ES-I3 (cell line): ENCODE results near the gene CTNNBL1.
"Not testable (repeated sequence)": the region's sequence is repeated elsewhere in the genome, so short reads cannot be mapped to it uniquely, and the experiment has no call there.

Experiments
- H3K36me3 ChIP-seq: 2 replicates; pipeline ENCODE4 v1.6.1; 2013; ENCODE audit warnings: mild to moderate bottlenecking, low read length, control low read depth, moderate library complexity; ENCODE audit not compliant: insufficient read depth
- H3K4me1 ChIP-seq: 2 replicates; pipeline ENCODE4 v1.6.1; 2013; ENCODE audit warnings: mild to moderate bottlenecking, control low read depth, low read length; ENCODE audit not compliant: insufficient read depth
- H3K9ac ChIP-seq: 2 replicates; pipeline ENCODE4 v1.6.1; 2013; ENCODE audit warnings: low read depth, mild to moderate bottlenecking, low read length, moderate library complexity
- H3K9me3 ChIP-seq: 2 replicates; pipeline ENCODE4 v1.6.1; 2013; ENCODE audit warnings: mild to moderate bottlenecking, low read length, moderate library complexity; ENCODE audit not compliant: control insufficient read depth, insufficient read depth

The CTNNBL1 gene

DNA sequence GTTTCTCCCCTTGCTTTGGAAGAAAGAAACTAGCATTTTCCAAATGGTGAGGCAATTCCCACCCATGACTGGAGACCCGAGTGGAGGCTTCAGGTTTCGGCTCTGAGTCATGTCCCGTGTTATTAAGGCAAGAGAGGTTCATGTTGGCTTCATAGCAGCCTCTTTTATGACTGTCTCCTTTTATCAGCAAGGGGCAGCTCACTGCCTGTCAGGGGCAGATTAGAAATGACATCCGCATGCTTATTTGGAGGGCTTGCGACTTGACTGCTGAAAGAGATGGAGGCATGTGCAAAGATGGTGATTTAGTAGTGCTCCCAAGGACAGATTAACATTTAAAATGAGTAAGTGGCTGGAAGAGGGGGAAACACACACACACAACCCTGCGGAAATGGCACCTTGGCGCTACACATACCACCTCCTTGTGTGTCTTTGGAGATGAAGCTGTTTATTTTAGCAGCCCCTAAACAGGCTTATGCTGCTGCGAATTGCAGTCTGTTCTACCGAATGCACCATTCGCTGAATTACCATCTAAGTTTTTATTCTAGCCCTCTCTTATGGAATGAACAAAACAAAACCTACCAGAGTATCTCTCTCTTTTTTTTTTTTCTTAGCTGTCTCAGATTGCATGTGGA lies 157.0 kb downstream of the CTNNBL1 start:
- H3K9me3 ChIP-seq = no peaks in the 10 kb centered on the region
- H3K36me3 ChIP-seq = peaks cover 10% of the 10 kb centered on the region
- H3K4me1 ChIP-seq = peaks cover 15% of the 10 kb centered on the region
- H3K9ac ChIP-seq = no peak overlapping the region

DNA sequence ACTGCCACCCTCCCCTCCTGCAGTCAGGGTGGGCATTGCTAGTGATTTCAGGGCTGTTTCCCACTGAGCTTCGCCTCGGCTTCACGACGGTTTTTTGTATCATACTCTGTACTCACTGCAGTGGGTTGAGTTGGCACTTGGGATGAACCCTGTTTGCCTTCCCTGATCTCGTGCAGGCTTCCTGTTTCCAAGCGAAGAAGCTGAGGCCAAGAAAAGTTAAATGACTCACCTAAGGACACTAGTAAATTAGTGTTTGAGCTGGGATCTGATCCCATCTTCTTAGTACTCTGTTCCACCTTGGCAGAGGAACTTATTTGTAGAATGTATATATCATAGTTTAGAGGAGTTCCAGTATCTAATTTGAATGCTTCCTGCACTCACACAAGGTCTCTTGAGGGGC lies 158.8 kb downstream of the CTNNBL1 start:
- Histone ChIP-seq H3K9me3 (no peaks in the 10 kb centered on the region), H3K4me1 (no peaks in the 10 kb centered on the region), H3K9ac (no peak overlapping the region), H3K36me3 (peaks cover 10% of the 10 kb centered on the region)

DNA sequence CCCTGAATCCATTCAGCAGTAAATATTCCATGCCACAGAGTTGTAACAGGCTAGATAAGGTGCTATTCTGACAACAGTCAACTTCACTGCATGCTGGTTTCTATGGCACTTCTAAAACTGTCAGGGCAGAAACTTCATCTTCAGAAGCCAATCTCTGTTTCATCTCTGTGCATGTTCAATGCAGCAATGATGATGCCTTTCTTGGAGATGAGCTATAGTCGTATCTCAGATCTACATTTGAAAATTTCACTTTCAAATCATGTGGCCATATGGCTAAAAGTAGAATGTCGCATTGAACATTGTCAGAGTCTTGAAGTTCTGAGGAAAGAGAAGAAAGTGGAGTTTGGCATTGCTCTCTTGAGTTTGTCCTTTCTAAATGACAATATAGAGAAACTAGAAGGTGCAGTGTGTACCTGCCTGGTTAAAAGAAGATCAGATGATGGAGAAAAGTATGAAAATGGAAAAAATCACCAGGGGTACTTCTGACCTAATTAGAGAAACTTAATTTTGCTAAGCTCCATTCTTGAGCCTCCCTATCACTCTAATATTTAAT lies 160.1 kb downstream of the CTNNBL1 start:
- H3K9me3 ChIP-seq = no peaks in the 10 kb centered on the region
- no peak overlapping the region for H3K9ac ChIP-seq
- H3K36me3 ChIP-seq = peaks cover 10% of the 10 kb centered on the region
- H3K4me1 ChIP-seq = no peaks in the 10 kb centered on the region

DNA sequence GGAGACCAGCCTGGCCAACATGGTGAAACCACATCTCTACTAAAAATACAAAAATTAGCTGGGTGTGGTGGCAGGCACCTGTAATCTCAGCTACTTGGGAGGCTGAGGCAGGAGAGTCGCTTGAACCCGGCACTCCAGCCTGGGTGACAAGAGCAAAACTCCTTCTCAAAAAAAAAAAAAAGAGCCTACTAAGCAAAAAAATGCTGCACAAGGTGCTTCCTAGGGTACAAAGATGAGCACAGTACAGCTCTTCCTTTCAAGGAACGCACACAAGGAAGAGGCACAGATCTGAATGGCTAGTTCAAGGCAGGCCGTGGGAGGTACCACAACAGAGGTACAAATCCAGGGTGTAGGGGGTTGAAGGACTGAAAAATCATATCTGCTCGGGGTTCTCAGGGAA lies 162.2 kb downstream of the CTNNBL1 start:
- H3K36me3 ChIP-seq, H3K4me1 ChIP-seq, H3K9ac ChIP-seq, H3K9me3 ChIP-seq: not testable (repeated sequence)

DNA sequence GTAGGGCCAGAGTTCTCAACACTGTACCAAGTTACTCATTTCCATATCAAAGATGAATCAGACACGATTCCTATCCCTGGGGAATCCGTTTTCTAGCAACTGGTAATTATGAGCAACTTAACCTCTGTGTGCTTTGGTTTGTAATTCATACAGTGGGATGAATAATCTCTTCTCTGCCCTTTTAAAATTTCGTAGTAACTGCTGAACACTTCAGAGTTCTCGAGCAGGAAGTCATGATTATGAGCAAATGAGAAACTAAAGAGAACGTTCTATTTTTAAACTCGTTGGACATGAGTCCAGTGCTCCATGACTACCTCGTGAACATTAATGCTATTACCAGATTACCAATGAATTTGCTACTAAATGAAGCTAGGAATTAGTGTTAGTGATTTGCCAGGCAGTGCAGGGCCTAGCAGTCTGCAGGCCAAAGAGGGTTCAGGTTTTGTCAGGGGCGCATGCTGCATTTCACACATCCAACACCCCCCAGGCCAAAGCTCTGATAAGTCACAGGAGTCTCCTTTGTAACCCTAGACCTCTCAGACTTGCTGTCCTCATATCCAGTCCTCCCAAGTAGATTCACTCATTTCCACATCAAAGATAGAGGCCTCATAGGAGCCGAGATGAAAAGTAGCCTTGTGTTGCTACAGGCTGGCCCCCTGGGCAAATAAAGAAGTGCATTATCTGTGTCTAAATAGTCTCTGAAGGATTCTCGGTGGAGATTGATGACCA lies 163.3 kb downstream of the CTNNBL1 start:
- H3K9ac ChIP-seq = no peak overlapping the region
- H3K9me3 ChIP-seq = no peaks in the 10 kb centered on the region; the same call in 1 of the 2 replicates
- no peaks in the 10 kb centered on the region for H3K4me1 ChIP-seq
- peaks cover 9% of the 10 kb centered on the region for H3K36me3 ChIP-seq

DNA sequence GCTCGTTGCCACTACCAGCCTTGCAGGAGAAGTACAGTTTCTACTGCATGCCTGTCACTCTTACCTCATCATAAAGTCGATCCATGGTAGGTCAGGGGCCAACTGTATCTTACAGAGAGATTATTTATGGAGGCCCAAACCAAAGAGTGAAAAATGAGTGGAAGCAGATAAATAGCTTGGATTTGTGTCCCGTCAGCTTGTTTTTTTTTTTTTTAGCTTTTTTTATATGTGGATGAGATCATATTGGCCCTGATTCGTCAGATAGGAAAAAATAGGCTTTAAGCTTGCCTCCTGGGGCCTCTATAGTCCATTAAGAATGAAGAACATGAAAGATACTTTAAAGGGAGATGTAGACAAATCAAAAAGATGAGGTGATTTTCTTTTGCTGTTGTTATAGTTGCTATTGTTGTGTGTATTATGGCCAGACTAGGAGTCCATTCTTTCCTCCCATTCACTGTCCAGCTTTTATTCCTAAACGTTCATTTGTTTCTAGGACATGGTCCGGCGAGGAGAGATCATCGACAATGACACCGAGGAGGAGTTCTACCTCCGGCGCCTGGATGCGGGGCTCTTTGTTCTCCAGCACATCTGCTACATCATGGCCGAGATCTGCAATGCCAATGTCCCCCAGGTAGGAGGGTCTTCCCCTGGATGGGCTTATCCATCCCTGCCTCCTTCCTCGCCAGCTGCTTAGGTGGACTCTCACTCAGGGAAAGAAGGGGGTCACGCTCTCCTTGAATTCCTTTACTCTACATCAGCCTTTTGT lies 165.8 kb downstream of the CTNNBL1 start:
- H3K4me1 ChIP-seq = no peaks in the 10 kb centered on the region
- H3K36me3 ChIP-seq = peaks cover 9% of the 10 kb centered on the region
- no peaks in the 10 kb centered on the region; the same call in 1 of the 2 replicates for H3K9me3 ChIP-seq
- H3K9ac ChIP-seq = no peak overlapping the region

DNA sequence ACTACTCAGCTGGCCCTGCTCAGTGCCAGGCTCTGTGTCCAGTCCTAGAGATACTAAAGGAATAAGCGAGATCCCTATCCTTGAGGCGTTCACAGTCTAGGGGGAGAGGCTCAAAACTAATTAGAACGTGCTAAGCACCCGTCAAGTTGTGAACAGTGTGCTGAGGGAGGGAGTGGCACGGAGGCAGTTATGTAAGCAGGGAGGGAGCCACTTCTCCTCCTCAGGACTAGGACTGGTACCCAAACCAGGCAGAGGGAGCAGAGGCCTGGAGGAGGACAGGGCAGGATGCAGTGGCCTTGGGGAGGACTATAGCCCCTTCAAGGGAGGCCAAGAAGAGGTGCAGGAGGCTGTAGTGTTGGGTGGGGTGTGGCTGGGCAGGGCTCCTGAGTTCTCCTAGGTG lies 169.5 kb downstream of the CTNNBL1 start:
- no peak overlapping the region for H3K9ac ChIP-seq
- H3K4me1 ChIP-seq = peaks cover under 1% of the 10 kb centered on the region; the same call in 1 of the 2 replicates
- H3K36me3 ChIP-seq = peaks cover 4% of the 10 kb centered on the region; the same call in 1 of the 2 replicates
- H3K9me3 ChIP-seq = no peaks in the 10 kb centered on the region; the same call in 1 of the 2 replicates

DNA sequence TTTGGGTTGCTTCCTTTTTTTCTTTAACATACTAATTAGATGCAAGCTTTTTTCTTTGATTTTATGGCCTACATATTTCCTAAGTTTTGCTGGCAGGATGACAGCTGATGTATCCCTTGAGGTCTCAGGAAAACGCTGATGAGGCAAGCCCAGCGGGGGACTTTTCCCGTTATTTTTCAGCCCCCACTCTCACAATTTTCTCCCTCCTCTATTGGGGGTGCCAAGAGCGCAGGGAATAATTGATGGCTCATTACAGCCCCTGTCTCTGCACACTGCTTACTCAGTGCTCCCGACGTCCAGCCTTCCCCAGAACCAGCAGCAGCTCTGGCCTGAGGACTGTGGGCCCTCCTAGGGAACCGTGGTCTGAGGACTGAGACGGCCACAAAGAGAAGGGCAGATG lies 170.5 kb downstream of the CTNNBL1 start:
- Histone ChIP-seq H3K36me3 (peaks cover 4% of the 10 kb centered on the region; the same call in 1 of the 2 replicates), H3K4me1 (peaks cover 11% of the 10 kb centered on the region), H3K9ac (no peak overlapping the region), H3K9me3 (no peaks in the 10 kb centered on the region; the same call in 1 of the 2 replicates)

DNA sequence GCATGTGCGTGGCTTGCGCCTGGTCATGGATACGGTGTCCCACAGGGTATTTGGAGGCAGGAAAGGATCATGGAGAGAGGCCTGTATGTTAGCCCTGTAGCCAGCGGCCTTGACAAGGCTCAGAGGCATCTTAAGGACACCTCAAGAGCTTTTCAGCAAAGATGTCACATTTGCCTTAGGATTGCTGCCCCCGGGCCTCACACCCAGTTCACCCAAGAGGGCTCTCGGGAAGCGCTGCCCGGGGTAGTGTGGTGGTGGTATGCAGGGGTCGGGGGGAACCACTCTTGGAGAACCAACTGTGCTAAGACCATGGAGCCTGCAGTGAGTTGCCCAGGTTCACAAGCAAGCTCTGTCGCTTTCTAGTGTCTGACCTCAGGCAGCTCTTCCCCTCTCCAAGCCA lies 172.2 kb downstream of the CTNNBL1 start:
- H3K4me1 ChIP-seq = peaks cover 14% of the 10 kb centered on the region
- H3K9ac ChIP-seq = no peak overlapping the region
- no peaks in the 10 kb centered on the region for H3K9me3 ChIP-seq
- H3K36me3 ChIP-seq = peaks cover 4% of the 10 kb centered on the region; the same call in 1 of the 2 replicates

DNA sequence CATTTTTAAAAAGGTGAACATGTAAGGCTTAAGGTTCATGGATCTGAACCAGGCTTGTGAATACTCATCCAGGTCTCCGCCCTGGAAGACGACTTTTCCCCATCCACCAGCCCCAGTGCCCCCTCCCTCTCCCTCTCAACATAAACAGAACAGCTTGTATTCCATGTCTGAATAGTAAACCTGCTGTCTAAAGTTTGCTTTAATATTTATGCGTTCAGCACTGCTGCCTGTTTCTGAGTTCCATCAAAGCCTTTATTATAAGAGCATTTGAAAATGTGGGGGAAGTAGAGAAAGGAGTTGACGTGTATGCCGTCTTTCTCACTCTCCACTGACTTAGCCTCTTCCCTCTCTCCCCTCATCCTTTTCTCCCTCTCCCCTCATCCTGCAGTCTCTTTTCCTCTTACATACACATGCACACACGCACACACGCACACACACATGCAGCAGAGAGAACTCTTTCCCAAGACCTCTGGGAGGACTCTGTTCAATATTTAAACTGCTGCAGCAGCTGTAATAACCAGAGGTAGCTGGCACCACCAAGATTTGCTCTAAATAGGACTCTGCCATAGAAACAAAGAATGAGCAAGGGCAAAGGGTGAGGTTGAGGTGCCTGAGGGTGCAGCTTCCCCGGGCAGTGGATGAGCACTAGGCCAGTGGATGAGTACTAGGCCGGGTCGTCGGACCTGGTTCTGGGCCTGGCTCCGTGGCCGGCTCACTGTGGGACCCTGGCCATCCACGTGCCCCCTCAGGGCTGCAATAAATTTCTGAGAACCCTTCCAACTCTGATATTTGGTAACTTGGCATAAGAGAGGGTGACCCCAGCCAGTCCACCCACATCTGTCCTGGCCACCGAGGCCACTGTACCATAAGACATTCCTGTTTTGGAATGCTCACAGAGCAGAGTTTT lies 173.7 kb downstream of the CTNNBL1 start:
- H3K4me1 ChIP-seq = peaks cover 14% of the 10 kb centered on the region
- no peak overlapping the region for H3K9ac ChIP-seq
- no peaks in the 10 kb centered on the region for H3K9me3 ChIP-seq
- no peaks in the 10 kb centered on the region; the same call in 1 of the 2 replicates for H3K36me3 ChIP-seq

DNA sequence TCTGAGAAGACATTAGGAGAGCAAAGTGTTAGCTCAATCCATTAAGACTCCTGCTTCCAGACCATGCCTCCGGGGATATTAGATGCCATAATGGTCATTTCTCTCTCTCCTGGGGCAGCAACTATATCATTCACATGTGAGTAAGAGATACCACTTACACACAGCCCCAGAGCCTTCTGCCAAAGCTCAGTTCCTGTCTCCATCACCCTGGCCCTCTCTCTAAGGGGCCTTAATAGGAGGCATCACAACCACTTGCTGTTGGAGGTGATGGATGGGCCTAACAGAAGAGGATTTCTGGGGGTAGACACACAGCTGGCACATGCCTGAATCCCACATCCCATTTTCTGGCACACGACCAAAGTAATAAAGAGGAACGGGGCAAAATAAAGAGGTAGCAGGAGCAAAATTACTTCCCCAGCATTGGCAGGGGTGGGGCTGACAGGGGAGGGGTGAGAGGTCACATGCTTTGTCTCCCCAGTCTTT lies 175.1 kb downstream of the CTNNBL1 start:
- Histone ChIP-seq H3K36me3 (no peaks in the 10 kb centered on the region; the same call in 1 of the 2 replicates), H3K9ac (no peak overlapping the region), H3K9me3 (no peaks in the 10 kb centered on the region), H3K4me1 (peaks cover 14% of the 10 kb centered on the region)

DNA sequence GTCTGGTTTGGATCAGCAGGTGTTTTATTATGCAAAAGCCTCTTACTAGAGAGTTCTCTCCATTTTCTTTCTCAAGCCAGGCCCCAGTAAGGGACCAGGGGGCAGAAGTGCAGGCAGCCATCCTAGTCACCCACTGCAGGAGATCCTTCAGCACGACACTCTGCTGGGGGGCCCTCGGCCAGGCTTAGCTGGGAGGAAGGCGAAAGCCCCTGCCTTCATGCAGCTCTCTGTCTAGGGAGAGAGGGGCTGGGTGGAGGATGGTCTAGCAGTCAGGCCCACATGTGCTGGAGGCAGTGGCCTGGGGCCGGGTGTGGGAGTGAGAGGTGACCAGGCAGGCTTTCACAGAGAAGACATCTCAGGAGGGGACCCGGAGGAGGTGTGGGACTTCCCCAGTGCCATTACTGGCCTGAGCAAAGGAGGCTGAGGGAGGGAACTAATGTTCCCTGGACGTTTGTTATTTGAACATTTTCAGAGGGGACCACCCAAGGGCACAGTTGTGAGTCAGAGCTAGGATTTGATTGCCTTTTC lies 175.6 kb downstream of the CTNNBL1 start:
- Histone ChIP-seq H3K4me1 (peaks cover 14% of the 10 kb centered on the region), H3K9me3 (no peaks in the 10 kb centered on the region), H3K9ac (no peak overlapping the region), H3K36me3 (no peaks in the 10 kb centered on the region; the same call in 1 of the 2 replicates)

DNA sequence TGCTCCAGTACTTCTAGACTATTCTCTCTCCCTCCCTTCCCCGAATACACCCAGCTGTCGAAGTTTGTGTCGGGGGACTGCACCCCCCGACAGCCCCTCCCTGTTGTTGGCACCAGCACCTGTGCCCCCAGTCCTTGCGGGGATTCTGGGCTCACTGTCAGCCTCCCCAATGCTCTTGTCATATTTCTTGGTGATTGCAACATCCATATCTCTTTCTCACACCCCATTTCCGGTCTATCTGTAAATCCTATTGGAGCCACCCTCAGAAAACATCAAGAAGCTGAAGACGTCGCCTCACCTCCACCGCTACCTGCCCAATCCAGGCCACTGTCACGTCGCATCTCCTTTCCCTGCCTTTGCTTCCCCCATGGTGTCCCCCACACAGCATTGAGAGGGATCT lies 176.5 kb downstream of the CTNNBL1 start:
- H3K36me3 ChIP-seq = no peaks in the 10 kb centered on the region; the same call in 1 of the 2 replicates

More for the DNA sequence above, 176.5 kb downstream of the CTNNBL1 start:
- H3K9me3 ChIP-seq = no peaks in the 10 kb centered on the region
- H3K4me1 ChIP-seq = peaks cover 14% of the 10 kb centered on the region
- no peak overlapping the region for H3K9ac ChIP-seq
